Measurements from ENCODE around the gene SBF2. TPM values are rescaled to one million over a fixed set of nuclear protein-coding genes. Genes with fewer than 3 reads are reported as not detected.

The SBF2 gene
- total RNA-seq, 1 donor from 2014 or later: 24.0 TPM

DNA sequence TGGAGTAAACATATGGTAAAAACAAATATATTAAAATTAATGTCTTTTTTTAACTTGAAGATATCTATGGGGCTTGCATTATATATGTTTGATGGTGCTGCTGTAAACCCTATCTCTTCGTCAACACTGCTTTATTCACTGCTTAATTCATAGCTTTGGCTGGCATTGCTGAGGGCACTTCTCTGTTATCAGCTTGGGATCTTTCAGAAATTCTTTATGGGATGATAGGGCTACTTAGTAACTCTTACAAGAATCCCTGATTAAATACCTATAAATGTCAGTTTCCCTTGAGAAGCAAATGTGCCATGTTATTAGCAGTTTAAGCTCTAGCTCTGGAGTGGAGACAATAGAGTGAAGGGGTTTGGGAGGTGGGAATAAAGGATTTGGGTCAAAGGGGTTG lies 517.8 kb downstream of the SBF2 start:
- Histone ChIP-seq H3K4me3 (ENCODE audit: low read depth, low read length) (no peak overlapping the region), H3K27me3 (ENCODE audit: control insufficient read depth, insufficient read depth, low read length) (no peaks in the 10 kb centered on the region), H3K36me3 (ENCODE audit: control insufficient read depth, insufficient read depth, low read length) (peaks cover 6% of the 10 kb centered on the region)
- FAIRE-seq: no peak
- TF ChIP-seq, protein P1, sequence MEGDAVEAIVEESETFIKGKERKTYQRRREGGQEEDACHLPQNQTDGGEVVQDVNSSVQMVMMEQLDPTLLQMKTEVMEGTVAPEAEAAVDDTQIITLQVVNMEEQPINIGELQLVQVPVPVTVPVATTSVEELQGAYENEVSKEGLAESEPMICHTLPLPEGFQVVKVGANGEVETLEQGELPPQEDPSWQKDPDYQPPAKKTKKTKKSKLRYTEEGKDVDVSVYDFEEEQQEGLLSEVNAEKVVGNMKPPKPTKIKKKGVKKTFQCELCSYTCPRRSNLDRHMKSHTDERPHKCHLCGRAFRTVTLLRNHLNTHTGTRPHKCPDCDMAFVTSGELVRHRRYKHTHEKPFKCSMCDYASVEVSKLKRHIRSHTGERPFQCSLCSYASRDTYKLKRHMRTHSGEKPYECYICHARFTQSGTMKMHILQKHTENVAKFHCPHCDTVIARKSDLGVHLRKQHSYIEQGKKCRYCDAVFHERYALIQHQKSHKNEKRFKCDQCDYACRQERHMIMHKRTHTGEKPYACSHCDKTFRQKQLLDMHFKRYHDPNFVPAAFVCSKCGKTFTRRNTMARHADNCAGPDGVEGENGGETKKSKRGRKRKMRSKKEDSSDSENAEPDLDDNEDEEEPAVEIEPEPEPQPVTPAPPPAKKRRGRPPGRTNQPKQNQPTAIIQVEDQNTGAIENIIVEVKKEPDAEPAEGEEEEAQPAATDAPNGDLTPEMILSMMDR (IDR thresholded peaks at IDR 0.05; ENCODE audit: insufficient read depth, low read length, severe bottlenecking): no peak
- no peak for DNase-seq (ENCODE audit: low read depth)

DNA sequence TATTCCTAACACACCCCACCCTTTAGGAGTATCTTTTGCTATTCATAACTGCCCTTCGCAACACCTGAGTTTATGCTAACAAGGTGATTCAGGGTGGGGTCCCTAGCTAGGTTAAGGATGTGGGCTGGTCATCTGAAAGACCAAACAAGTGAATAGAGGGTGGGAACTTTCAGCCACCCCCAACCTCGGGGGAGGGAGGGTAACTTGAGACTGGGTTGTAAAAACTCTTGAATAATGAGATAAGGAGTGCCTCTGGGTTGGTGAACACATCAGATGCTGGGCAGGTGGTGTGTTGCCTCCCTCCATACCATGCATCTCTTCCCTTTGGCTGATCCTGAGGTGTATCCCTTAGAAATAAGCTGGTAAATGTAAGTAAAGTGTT lies 518.6 kb downstream of the SBF2 start:
- FAIRE-seq: no peak
- no peak for DNase-seq (ENCODE audit: low read depth)
- Histone ChIP-seq H3K27me3 (ENCODE audit: control insufficient read depth, insufficient read depth, low read length) (no peaks in the 10 kb centered on the region), H3K36me3 (ENCODE audit: control insufficient read depth, insufficient read depth, low read length) (peaks cover 3% of the 10 kb centered on the region), H3K4me3 (ENCODE audit: low read depth, low read length) (no peak overlapping the region)
- TF ChIP-seq, protein P1 (IDR thresholded peaks at IDR 0.05; ENCODE audit: insufficient read depth, low read length, severe bottlenecking): no peak

DNA sequence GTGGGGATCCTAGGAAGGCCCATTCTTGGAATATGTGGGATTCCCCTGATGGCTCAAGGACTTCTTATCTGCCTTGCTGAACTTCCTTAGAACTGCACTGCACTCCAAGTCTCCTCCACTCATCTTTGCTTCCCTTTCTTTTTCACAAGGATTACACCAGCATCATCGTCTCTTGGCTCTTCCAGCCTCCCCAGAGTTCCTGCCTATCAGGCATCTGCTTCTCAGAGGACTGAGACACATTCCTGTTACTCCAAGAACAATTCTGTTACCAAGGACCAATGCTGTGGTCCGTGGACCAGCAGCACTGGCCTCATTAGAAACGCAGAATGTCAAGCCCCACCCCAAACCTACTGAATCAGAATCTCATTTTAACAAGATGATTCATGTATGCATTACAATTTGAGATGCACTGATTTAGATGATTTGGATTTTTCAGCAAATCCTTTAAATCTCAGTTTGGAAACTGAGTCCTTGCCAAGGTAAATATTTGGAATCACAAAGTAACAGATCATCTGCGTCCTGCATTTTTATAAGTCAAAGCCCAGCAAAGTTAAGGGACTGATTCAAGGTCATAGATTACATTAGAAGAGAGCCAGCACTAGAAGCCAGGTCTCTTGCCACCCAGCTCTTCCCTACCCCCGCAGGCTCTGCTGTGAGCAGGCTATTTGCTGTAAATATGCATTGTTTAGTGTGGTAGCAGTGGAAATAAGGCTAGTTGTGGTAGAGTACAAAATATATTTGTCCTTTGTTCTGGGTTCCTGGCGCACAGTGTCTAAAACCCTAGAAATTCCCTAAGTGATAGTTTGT lies 519.2 kb downstream of the SBF2 start:
- no peak overlapping the region for H3K4me3 ChIP-seq (ENCODE audit: low read depth, low read length)
- H3K27me3 ChIP-seq (ENCODE audit: control insufficient read depth, insufficient read depth, low read length): no peaks in the 10 kb centered on the region
- peak; percentile 47 for DNase-seq (ENCODE audit: low read depth)
- H3K36me3 ChIP-seq (ENCODE audit: control insufficient read depth, insufficient read depth, low read length): no peaks in the 10 kb centered on the region
- no peak for FAIRE-seq
- TF ChIP-seq, protein P1 (IDR thresholded peaks at IDR 0.05; ENCODE audit: insufficient read depth, low read length, severe bottlenecking): no peak

DNA sequence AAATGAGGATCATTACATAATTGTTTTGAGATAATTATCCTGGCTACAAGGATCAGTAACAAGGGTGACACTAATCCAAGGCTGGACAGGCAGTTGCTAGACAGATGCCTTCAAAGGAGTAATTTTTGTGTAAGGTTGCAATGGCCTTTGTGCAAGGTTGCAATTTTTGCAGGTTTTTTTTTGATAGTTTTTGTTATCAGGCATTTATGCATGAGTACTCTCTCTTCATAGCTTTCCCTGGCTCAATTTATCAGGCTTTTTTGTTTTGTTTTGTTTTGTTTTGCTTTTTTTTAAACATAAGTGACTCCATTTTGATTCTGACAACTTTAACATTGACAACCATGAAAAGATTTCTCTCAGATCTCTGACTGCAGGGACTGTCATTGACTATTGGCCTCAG lies 519.9 kb downstream of the SBF2 start:
- FAIRE-seq (no peak), DNase-seq (ENCODE audit: low read depth) (no peak)
- no peaks in the 10 kb centered on the region for H3K27me3 ChIP-seq (ENCODE audit: control insufficient read depth, insufficient read depth, low read length)
- H3K4me3 ChIP-seq (ENCODE audit: low read depth, low read length): no peak overlapping the region
- no peaks in the 10 kb centered on the region for H3K36me3 ChIP-seq (ENCODE audit: control insufficient read depth, insufficient read depth, low read length)
- TF ChIP-seq, protein P1 (IDR thresholded peaks at IDR 0.05; ENCODE audit: insufficient read depth, low read length, severe bottlenecking): no peak

DNA sequence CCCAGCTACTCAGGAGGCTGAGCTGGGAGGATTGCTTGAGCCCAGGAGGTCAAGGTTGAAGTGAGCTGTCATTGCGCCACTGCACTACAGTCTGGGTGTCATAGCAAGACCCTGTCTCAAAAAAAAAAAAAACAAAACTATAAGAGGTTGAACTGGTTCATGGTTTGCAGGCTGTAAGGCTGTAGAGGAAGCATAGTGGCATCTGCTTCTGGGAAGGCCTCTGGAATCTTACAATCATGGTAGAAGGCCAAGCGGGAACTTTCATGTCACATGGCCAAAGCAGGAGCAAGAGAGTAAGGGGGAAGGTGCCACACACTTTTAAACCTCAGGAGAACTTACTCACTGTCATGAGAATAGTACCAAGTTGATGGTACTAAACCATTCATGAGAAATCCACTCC lies 520.5 kb downstream of the SBF2 start:
- TF ChIP-seq, protein P1 (IDR thresholded peaks at IDR 0.05; ENCODE audit: insufficient read depth, low read length, severe bottlenecking): no peak

DNA sequence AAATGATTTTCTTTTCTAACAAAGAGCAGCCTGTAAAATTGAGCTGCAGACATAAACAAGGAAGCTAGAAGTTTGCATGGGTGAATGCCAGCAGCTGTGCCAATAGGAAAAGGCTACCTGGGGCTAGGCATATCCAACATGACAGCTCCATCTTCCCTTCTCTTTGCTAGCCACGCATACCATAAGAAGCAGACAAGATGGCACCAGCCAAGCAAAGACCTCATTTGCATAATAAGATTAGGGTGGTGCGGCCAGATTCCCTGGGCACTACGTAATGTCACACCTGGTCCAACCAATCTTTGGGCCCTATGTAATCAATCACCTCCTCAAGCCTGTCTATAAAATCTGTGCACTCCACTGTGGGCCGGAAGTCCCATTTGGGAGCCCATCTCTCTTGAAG lies 521.8 kb downstream of the SBF2 start:
- H3K36me3 ChIP-seq (ENCODE audit: control insufficient read depth, insufficient read depth, low read length): no peaks in the 10 kb centered on the region
- H3K4me3 ChIP-seq (ENCODE audit: low read depth, low read length): no peak overlapping the region
- FAIRE-seq (peak; percentile 68), DNase-seq (ENCODE audit: low read depth) (no peak)
- TF ChIP-seq, protein P1 (IDR thresholded peaks at IDR 0.05; ENCODE audit: insufficient read depth, low read length, severe bottlenecking): no peak
- H3K27me3 ChIP-seq (ENCODE audit: control insufficient read depth, insufficient read depth, low read length): no peaks in the 10 kb centered on the region

More for the DNA sequence above, 520.5 kb downstream of the SBF2 start:
- H3K4me3 ChIP-seq (ENCODE audit: low read depth, low read length): no peak overlapping the region
- FAIRE-seq (no peak), DNase-seq (ENCODE audit: low read depth) (no peak)
- H3K27me3 ChIP-seq (ENCODE audit: control insufficient read depth, insufficient read depth, low read length): no peaks in the 10 kb centered on the region
- H3K36me3 ChIP-seq (ENCODE audit: control insufficient read depth, insufficient read depth, low read length): no peaks in the 10 kb centered on the region

Data from bronchial epithelial cell (primary cell).